ENCODE measurements around the gene MRPS2.
"Not testable (repeated sequence)": the region's sequence is repeated elsewhere in the genome, so short reads cannot be mapped to it uniquely, and the experiment has no call there.

DNA sequence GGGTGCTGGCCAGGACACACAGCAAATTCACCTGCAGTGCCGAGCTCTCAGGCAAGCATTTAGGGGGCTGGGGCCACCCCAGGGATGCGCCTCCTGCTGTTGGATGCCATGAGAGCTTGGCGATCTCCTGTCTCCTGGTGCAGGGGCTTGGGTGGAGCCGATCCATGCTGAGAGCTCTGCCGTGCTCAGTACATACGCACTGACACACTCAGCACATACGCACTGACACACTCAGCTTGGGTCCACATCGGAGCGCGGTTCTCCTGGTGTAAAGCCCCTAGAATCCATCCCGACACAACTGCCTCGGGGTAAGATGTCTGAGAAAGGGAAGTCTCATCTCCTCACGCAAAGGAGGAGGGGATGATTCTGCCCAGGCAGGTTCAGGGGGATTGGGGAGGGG lies 35.1 kb downstream of the MRPS2 start:
- not testable (repeated sequence) for TF ChIP-seq POLR2A (IDR thresholded peaks at IDR 0.05; ENCODE audit: low read depth, low read length); POLR2AphosphoS5 (IDR thresholded peaks at IDR 0.05; ENCODE audit: low read depth, low read length); TAF1 (IDR thresholded peaks at IDR 0.05; ENCODE audit: borderline replicate concordance, low read depth, low read length)
